Inferior parietal cortex (tissue), 1 donor: ENCODE results near the gene ACOXL.

Experiments used
- DNase-seq: peaks from one replicate; pipeline ENCODE4 v3.0.0-alpha.2; 2016; ENCODE audit errors: extremely low spot score

The ACOXL gene

DNA sequence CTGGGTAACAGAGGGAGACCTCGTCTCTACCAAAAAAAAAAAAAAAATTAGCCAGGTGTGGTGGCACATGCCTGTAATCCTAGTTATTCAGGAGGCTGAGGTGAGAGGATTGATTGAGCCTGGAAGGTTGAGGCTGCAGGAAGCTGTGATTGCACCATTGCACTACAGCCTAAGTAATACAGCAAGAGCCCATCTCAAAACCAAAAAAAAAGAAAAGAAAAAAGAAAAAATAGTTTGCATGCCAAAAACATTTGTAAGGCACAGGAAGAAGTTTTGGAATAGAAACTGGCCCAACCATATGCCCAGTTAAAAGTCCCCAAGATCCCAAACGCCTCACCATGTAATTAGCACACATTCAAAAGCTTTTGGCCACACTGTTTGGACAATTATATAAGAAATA, 13.4 kb upstream of the ACOXL start:
- no peak for DNase-seq

DNA sequence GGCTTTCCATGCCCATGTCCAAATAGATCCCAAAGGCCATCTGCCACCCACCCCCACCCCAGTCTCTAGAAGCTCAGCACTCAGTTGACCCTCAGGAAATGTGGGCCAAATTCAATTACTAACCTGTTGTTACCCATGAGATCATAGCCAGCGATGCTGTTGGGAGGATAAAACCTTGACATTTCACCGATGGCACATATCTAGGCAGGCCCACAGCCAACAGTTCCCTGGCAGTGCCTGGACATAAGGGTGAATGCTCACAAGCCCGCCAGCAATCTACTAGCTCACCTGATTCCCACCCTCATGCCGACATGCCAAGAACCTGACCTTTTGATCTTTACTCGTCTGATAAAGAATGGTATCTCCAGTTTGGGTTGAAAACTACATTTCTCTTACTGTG, 11.8 kb upstream of the ACOXL start:
- no peak for DNase-seq

DNA sequence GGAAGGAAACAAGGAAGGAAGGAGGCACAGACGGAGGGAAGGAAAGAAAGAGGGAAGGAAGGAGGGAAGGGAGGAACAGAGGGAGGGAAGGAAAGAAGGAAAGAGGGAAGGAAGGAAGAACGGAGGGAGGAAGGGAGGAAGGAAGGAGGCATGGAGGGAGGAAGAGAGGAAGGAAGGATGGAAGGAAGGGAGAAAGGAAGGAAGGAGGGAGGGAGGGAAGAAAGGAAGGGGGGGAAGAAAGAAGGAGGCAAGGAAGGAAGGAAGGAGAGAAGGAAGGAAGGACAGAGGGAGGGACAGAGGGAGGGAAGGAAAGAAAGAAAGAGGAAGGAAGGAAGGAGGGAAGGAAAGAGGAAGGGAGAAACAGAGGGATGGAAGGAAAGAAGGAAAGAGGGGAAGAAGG, 7.6 kb upstream of the ACOXL start:
- DNase-seq: no peak

DNA sequence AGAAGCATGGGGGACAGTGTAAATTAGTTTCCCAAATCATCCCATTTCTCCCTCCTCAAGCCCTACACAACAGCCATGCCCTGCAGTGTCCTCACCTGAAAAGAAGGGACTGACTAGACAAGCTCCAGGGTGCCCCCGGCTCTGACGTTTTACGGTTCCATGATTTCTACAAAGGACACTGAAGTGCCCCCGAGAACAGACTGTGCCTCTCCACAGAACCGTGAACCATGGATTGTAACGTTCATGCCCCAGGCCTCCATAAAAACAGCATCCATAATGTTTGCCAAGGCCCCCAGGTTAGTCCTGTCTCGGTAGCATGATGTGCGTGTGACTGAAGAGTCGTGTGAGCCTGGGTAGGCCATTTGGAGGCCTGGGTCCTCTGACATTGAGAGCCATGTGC, 7.0 kb upstream of the ACOXL start:
- no peak for DNase-seq

DNA sequence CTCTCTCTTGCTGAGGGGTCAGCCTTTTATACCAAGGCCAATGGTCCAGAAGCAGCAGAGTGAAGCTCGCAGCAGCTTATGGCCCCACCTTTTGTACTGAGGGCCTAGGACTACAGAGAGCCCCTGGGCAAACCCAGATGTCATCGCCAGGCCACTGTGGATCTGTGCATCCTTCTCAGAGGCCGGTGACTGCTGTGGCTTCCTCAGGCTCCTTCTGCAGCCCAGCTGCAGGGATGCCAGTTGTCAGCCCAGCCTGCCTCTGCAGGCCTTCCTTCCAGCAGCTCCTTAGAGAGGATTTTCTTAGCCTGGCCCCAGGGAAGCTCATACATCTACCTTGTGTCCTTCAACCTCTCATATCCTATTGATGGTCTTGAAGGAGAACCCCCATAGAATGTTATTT, 6.5 kb upstream of the ACOXL start:
- DNase-seq: no peak

DNA sequence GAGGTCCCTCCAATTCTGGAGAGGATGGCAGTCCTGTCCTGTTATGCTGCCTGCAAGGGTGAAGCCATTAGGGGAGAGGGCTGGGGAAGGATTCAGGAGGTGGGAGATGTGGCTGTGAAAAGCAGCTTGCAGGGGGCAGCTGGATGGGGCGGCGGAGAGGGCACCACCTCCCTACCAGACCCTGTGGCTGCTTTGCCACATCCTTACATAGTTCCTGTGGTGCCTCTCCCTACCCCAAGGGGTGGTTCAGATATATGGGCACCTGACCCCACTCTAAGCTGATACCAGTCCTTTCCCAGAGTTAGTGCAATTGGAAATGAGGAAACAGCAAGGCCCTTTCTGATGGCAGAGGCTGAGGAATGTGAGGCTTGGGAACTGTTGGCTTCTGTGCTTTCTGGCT, 6.1 kb upstream of the ACOXL start:
- DNase-seq: no peak

DNA sequence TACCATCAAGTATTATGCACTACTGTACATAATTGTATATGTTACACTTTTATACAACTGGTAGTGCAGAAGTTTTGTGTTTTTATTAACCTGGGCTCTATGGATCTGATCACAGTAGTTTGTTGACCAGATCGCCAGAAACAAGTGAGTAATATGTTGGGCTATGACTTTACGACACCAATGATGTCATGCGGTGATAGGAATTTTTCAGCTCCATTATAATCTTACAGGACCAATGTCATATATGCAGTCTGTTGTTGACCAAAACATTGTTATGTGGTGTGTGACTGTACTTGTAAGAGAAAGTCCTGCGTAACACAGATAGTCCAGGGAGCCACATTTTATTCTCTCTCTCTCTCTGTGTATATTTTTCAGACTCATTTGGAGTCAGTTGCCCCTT, 4.5 kb upstream of the ACOXL start:
- no peak for DNase-seq

DNA sequence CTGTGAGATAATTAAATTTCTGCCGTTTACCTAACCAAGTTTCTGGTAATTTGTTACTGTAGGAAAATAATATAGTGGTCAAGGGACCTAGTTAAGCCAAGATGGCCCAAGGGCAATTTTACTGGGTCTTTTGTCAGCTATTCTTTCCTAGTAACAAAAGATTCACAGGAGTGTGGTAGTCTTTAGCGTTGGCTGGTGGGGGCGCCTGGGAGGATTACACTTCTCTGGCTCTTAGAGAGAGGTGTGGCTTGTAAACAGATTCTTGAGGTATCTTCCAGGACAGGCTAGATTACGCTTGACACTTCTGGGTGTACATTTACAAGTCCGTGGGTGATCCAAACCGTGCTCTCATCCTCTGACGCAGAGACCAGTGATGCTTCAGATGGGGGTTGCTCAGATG, 3.3 kb upstream of the ACOXL start:
- DNase-seq: no peak

DNA sequence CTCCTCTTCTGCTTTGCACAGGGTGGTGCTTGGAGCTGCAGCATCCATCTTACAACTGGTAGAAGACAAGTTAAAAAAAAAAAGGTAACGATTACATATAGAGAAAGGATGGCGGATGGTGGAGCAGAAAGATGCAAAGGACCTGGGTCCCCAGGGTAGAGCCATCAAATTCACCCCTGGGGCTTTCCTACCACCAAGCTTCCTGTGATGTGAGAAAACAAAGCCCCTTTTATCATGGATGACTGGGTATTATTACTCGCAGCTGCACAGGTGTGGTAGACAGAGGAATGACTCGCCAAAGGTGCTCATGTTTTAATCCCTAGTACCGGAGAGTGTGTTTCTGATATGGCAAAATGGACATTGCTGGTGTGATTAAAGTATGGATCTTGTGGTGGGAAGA, 1.3 kb upstream of the ACOXL start:
- no peak for DNase-seq

DNA sequence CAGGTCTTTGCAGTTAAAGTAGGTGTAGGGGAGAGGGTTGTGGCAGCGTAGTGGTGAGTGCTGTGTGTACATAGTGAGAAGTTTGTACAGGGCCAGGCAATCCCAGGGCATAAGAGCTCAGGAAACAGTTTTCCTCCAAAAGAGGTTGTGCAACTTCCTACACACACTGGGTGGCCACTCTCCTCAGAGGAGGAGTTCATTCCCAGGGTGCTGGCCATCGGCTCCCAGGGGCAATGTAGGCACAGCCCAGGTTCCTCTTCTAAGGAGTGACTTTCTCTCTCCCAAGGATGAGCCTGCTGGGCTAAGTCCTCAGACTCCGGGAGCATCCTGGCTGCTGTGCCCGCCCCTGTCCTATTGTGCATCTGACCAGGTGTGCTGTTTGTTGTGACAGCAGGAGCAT, 3.0 kb downstream of the ACOXL start:
- DNase-seq: no peak

DNA sequence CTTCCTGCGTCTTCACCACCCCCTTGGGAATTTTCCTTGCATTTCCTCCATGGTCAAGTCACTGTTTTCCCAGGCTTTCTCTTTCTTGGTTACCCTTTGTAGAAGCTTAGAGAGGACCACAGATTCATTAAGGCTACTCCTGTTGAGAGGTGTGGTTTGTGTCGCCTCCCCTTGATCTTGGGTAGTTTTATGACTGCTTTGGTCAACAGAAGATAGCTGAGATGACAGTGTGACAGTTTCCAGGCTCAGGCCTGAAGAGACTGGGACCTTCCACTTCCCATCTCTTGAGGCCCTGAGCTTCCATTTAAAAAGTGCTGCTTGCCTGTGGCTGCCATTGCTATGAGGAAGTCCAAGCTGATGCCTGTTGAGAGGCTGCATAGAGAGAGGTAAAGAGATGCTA, 5.4 kb downstream of the ACOXL start:
- DNase-seq: no peak

DNA sequence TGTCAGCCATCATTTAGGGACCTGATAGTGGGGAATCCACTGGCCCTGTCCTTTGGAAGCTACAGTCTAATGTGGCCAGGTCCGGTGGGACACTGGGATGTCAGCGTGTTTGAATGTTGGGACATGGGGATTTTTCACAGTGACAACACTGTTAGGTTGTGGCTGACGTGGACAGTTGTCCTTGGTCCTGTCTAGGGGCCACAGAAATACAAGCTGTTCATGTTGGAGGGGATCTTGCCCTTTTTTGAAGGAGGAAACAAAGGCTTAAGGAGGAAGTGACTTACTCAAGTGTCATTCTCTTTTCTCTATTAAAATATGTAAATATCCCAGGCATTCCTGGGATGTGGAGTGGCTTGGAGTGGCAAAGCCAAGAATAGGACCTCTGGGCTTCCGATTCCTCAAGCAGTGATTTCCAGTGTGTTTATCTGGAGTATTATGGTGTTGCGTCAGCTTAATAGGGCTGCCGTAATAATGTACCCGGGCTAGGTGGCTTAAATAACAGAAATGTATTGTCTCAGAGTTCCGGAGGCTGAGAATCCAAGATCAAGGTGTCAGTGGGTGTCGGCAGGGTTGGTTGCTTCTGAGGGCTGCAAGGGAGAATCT, 8.5 kb downstream of the ACOXL start:
- DNase-seq: no peak

DNA sequence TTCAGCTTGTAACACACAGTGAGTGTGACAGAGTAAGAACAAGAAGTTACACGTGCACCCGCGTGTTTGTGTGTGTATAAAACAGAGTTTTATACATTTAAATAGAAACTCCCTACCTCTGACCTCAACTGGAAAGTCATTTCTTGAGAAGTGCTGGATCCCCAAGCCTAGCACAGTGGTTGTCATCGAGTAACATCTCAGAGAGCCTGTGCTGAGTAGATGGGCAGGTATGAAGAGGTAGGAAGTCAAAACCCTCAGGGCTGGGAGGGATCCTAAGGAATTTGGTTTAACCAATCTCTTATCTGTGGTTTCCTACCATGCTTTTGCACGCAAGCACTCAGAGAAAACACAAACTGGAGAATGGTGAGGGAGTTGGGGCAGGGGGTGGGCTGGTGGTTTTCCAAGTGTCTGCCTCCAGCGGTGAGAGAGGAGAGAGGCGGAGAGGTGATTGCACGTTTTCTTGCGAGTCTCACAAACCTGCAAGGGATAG, 9.2 kb downstream of the ACOXL start:
- DNase-seq: no peak

DNA sequence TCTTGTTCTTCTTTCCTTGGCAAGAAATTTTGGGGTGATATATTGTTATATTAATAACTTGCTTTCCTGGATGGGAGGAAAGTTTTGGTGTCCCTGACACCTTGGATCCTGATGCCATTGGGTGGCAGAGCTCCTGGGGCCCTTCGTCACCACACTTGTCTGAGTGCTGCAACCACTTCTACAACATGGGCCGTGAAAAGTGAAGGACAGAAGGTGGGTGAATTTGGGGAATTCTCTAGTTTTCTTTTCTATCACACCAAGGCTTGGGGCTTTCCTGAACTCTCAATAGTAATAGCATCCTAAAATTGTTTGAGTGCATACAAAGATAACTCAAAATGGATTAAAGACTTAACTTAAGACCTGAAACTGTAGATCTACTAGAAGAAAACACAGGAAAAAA, 10.0 kb downstream of the ACOXL start:
- DNase-seq: no peak

DNA sequence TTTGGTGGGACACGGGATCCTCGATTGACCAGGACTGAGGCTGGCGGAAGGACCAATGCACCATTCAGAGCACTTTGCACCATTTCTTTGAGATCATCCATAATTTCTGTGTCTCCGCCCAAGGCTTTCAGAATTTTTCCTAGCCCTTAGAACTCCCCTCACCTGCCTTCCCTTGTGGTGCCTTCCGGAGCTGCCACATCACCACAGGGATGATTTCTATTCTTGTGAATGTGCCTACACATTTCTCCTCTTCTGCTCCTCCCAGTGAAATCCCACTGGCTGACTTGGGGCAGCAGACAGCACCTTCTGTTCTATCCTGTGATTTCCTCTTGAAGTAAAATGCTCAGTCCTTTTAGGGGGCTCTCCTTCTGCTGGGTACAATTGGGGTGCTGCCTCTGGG, 11.2 kb downstream of the ACOXL start:
- DNase-seq: no peak

DNA sequence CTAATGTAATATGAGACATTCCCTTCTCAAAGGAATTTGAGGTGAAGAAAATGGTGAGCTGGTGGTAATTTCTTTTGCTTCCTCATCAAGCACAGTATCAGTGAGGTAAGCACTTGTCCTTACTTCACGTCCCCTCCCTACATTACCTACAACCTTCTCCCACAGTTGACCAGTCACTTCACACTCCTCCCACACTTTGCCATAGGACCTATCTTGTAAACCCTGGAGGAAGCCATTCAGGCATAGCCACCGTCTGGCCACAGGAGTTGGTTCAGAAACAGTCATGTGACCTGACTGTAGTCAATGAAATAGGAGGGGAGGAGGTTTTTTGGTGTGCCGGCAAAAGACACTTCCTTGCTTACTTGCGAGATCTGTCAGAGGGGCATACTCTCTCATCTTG, 12.1 kb downstream of the ACOXL start:
- DNase-seq: no peak

DNA sequence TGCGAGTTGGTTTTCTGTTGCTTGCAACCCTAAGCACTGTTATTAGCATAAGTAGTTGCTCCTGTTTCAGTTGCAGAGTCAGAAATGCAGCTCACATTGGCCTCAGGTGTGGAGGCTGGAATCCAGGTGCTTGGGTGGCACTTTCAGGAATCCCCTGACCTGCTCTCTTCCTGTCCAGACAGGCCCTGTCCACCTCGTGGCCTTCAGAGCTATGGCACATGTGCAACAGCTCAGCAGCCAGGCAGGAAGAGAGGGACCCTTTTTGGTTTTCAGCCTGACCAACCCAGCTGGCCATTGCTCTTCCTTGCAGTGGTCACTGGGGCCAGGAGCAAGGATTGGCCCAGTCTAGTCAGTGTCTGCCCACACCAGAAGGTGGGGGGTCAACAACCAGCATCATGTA, 12.7 kb downstream of the ACOXL start:
- DNase-seq: no peak

DNA sequence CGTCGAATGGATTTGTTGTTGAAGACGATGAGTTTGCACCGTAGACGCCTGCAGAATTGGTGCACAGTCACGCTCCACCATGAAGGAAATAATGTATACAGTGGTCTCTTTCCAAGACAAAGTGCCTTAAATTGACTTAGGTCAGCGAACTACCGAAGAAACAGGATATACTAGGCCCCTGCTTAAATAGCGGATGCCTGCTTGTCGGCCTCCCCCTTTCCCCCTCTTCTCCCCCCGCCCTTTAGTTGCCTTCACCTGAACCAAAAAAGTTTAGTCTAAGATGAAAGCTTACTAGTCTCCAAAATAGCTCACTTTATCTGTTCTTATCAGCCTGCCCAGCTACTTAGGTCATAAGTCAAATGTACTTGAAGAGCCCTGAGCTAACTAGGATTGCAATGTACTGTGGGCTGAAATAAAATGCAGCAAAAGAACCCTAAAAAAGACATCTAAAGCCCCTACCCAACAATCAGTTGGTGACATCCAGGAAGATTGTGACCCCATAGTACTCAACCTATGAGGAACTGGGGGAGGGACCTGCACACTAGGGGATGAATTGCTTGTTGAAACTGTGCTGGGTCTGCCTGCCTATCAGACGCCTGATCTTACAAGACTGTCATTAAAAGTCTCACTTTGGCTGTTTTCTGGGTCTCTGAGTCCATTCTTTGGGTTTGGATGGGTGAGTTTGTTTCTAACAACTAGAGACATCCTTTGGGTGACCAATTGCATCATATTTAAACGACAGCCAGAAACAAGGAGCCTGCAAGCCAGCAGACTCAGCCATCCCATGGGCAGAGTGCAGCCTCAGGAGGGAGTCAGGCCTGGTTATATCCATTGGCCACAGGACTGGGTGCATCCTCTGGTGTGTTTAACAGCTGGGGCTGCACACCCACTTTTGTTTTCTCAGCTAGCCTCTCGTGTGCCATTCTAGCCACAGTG, 14.5 kb downstream of the ACOXL start:
- DNase-seq: no peak

DNA sequence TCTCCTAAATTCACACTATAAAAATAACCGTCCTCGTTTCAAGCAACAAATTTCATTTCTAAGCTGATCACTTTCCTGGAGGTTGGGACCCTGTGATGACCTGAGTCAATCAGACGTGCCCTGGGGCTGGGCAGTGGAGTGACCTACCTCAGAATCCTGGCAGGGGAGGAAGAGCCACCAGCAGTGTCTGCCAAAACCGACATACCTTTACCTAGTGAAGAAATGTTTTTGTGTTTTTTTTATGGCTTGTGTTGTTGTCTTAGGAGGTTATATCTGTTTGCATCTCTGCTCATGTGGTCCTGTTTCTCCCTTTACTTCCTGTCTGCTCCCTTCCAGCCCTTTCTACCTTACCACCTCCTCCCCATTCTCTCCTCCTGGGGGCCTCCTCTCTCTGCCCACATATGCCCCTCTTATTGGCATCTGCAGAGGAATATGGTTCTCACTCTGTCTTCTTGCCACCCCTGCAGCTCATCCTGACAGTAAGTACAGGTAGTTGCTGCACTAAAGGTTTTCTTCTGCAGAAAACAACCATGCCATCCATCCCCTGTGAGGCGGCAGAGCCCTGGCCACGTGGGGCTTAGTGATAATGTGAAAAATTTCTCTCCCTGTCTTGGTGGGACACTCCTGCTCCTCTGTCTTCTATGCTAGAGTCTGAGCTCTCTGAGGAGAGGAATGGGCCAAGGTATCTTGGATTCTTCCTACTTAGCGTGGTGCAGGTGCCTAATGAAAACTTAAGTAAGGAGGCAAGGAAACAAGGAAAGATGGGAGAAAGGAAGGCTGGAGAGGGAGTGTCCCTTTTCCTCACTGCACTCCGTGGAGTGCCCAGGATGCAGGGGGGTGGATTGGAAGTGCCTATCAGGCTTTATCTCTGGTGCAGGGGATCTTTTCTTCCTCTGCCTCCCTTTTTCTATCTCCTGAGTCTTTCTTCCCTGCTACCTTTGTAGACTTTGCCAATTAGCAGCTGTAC, 15.4 kb downstream of the ACOXL start:
- no peak for DNase-seq

DNA sequence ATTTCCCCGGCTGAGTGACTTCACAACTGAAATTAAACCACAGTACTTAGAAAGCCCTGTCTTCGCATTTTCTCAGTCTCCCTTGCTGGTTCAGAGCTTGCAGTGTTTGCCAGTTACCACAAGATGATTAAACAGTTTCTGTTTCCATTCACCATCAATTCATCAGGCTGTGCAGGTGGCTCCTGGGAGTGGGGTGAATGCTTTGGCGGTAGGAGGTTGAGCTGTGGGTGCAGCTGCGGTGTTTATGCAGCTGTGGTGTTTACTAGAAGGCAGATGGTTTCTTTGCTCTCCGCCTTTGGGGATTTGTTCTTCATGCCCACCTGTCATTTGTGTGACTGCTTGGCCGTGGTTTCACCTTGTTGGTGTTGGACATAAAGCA, 16.1 kb downstream of the ACOXL start:
- no peak for DNase-seq

DNA sequence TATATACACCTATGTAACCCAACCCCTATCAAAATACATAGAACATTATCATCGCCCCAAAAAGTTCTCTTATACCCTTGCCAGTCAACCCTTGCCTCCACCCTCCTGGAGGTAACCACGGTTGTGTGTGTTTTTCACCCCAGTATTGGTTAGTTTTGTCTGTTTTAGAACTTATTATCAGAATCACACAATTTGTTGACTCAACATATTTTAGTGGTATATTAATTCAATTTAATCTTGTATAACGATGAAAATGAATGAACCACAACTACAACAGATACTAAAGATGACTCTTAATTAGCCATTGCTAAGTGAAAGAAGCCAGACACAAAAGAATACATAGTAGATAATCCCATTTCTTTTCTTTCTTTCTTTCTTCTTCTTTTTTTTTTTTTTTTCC, 19.3 kb downstream of the ACOXL start:
- DNase-seq: no peak

DNA sequence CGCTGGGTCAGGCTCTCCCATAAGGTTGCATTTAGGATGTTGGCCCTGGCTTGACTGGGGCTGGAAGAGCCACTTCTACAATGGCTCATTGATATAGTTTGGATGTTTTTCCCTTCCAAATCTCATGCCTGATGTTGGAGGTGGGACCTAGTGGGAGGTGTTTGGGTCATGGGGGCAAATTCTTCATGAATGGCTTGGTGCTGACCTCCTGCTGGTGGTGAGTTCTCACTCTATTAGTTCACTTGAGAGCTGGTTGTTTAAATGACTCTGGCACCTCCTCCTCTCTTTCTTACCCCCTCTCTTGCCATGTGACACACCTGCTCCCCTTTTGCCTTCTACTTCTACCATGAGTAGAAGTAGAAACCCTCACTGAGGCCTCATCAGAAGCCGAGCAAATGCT, 20.5 kb downstream of the ACOXL start:
- no peak for DNase-seq
